Spinal cord (tissue), 10 donors: ENCODE measurements around the gene PDX1. TPM values are rescaled to one million over a fixed set of nuclear protein-coding genes. Genes with fewer than 3 reads are reported as not detected.
A peak's percentile ranks its signal among the peaks of the same experiment; 100 is the strongest.
"Not testable (repeated sequence)": the region's sequence is repeated elsewhere in the genome, so short reads cannot be mapped to it uniquely, and the experiment has no call there.

Experiments
- DNase-seq, 6 donors: peaks; one replicate each; pipeline versions ENCODE4 v3.0.0 to v3.0.0-alpha.2; 2013 to 2015; ENCODE audit warnings: low spot score in 6 of 6, low read depth in 4 of 6
- H3K27ac ChIP-seq: one replicate; pipeline ENCODE4 v1.5.1; 2013; ENCODE audit warnings: low read depth, low read length, control low read depth
- H3K27me3 ChIP-seq: one replicate; pipeline ENCODE4 v1.6.1; 2013; ENCODE audit warnings: low read length; ENCODE audit not compliant: control insufficient read depth, insufficient read depth
- H3K36me3 ChIP-seq: one replicate; pipeline ENCODE4 v1.6.1; 2013; ENCODE audit warnings: low read length; ENCODE audit not compliant: control insufficient read depth, insufficient read depth
- H3K4me1 ChIP-seq: one replicate; pipeline ENCODE4 v1.6.1; 2013; ENCODE audit warnings: low read length; ENCODE audit not compliant: control insufficient read depth, insufficient read depth
- H3K4me3 ChIP-seq: one replicate; pipeline ENCODE4 v1.5.1; 2013; ENCODE audit warnings: low read depth, low read length, control low read depth
- H3K9me3 ChIP-seq: one replicate; pipeline ENCODE4 v1.6.1; 2013; ENCODE audit warnings: low read length; ENCODE audit not compliant: control insufficient read depth, insufficient read depth
- WGBS: methylation state at CpG from one replicate; pipeline ENCODE4 v1.1.5; 2013; ENCODE audit warnings: missing lambda C conversion rate; ENCODE audit not compliant: insufficient coverage; 5-methylcytosine and 5-hydroxymethylcytosine counted together
- polyA plus RNA-seq, 2 donors: library from polyadenylated mRNA; unstranded; fragments of 120-200 nt; gene quantifications; one replicate each; pipeline ENCODE4 v1.2.1, GENCODE V29; 2013; ENCODE audit not compliant: insufficient read length in 2 of 2
- total RNA-seq, 2 donors: library from RNA; depleted of rRNA in 1 of 2; stranded (reverse); fragments of 120-200 nt in 1 of 2; fragments of >200 nt in 1 of 2; gene quantifications; one replicate each; pipeline versions ENCODE4 v1.2.3 to v1.2.4, GENCODE V29; 2013 to 2014
- donor health status: healthy.

Gene PDX1
- total and polyA plus RNA-seq, 4 donors: not detected

GRCh38 chr13:27955014-27955591 is 35.3 kb downstream of the PDX1 start:
- no peak overlapping the region for H3K4me3 ChIP-seq
- H3K27me3 ChIP-seq: peaks cover 74% of the 10 kb centered on the region
- no CpG with 5 or more reads among the region's 11 CpGs for WGBS
- H3K36me3 ChIP-seq: no peaks in the 10 kb centered on the region
- no peaks in the 10 kb centered on the region for H3K9me3 ChIP-seq
- no peak for DNase-seq
- peaks cover 18% of the 10 kb centered on the region for H3K4me1 ChIP-seq
- H3K27ac ChIP-seq: no peak overlapping the region

DNA sequence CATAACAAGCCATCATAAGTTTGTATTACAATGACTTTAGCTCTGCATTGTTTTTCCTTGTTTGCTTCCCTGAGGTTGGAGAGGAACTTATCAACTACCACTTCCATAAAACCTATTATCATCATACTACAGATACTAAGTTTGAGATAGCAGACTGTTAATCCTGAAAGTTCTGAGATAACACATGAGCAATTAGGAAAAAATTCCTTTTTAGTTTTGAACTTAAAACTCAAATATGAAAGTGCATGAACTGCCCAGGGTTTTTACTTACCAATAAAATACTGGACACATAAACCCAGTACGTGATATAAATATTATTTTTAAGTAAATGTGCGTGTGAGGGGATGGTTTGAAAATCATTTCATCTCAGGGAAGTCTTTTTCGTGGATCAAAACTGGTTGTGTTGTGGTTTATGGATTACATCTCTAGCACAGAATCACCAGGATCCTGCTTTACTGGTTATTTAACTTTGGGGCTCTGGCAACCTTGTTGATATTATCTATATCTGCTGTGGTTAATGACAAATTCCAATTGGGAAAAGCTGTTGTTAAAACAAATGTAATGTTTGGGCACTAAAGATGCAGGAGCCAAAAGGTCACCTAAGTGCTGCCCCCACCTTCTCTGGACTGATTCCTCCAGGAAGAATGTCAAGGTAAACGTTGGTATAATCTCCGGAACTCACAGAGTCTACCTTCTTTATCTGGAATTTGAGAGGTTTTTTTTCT is 36.9 kb downstream of the PDX1 start:
- H3K27me3 ChIP-seq: peaks cover 91% of the 10 kb centered on the region
- no peak overlapping the region for H3K27ac ChIP-seq
- H3K4me3 ChIP-seq: no peak overlapping the region
- no peaks in the 10 kb centered on the region for H3K9me3 ChIP-seq
- no peak for DNase-seq
- no peaks in the 10 kb centered on the region for H3K36me3 ChIP-seq
- H3K4me1 ChIP-seq: peaks cover 30% of the 10 kb centered on the region
- WGBS: no CpG with 5 or more reads among the region's 5 CpGs

DNA sequence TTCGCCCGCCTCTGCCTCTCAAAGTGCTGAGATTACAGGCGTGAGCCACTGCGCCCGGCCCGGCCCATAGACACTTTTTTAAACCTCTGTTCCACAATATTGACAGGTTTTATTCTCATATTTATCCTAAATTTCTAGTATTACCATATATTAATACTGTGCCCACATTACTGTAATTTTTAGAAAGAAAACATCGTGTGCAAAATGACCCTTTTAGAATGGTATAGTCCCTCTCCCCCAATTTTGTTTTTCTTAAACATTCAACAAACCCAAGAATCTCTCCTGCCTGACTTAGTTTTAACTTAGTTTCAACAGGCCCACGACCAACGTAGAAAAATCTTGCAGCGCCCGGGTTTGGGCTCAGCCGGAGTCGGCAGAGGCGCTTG is 40.2 kb downstream of the PDX1 start:
- WGBS: 16% methylated on average over 10 of the region's 14 CpGs
- no peak for DNase-seq
- Histone ChIP-seq H3K4me1 (peaks cover 17% of the 10 kb centered on the region), H3K4me3 (no peak overlapping the region), H3K27ac (no peak overlapping the region), H3K36me3 (no peaks in the 10 kb centered on the region), H3K27me3 (peaks cover 98% of the 10 kb centered on the region), H3K9me3 (no peaks in the 10 kb centered on the region)

DNA sequence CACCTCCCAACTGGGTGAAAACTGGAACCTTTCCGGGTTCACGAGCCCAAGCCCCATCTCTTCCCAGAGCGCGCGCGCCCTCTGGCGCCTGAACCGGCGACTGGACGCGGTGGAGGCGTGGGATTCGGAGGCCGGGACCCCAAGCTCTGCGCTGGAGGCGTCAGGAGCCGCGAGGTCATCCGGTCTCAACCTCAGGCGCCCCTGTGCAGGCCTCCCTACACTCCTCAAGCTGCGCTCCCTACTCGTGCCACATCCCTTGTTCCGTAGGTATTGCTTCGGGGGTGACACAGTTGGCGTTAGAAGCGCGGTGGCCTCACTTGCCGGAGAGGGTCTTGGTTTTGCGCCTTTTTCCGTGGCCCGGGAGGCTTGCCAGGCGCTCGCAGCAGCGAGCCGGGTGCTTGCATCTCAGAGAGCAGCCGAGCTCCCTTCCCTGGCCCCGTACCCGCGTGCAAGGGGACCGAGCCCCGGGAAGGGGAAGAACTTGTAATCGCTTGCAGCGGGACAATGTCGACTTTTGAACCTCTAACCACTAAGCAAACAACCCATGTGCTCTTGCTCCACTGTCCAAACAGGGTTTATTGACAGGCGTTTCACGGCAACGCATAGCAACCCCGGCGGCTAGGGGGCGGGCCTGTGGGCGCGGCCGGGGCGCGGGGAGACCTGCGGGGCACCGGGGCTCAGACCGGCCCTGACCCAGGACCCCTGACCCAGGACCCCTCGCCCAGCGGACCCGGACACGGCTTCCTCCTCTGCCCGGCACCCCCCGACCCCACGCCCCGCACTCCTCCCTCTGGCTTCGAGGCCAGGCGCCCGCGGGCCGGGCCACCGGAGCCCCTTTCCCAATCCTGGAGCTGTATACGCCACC is 40.8 kb downstream of the PDX1 start:
- no peaks in the 10 kb centered on the region for H3K36me3 ChIP-seq
- no peak overlapping the region for H3K4me3 ChIP-seq
- peak in 1 of 6 donors; percentile 62 for DNase-seq
- H3K27me3 ChIP-seq: peaks cover 98% of the 10 kb centered on the region
- peaks cover 17% of the 10 kb centered on the region for H3K4me1 ChIP-seq
- H3K9me3 ChIP-seq: no peaks in the 10 kb centered on the region
- no peak overlapping the region for H3K27ac ChIP-seq
- under 1% methylated on average over 65 of the region's 73 CpGs for WGBS

GRCh38 chr13:27961227-27962085 is 41.7 kb downstream of the PDX1 start:
- Histone ChIP-seq H3K4me1 (peaks cover 26% of the 10 kb centered on the region), H3K4me3 (no peak overlapping the region), H3K9me3 (no peaks in the 10 kb centered on the region), H3K36me3 (no peaks in the 10 kb centered on the region), H3K27ac (no peak overlapping the region), H3K27me3 (peaks cover 98% of the 10 kb centered on the region)
- no peak for DNase-seq
- 4% methylated on average over 22 of the region's 25 CpGs for WGBS

- no peaks in the 10 kb centered on the region for H3K36me3 ChIP-seq
- H3K27me3 ChIP-seq: peaks cover 99% of the 10 kb centered on the region
- 30% methylated on average over 3 of the region's 6 CpGs for WGBS
- H3K27ac ChIP-seq: no peak overlapping the region
- no peak for DNase-seq
- H3K4me3 ChIP-seq: no peak overlapping the region
- peaks cover 29% of the 10 kb centered on the region for H3K4me1 ChIP-seq
- no peaks in the 10 kb centered on the region for H3K9me3 ChIP-seq
These were observed 42.5 kb downstream of the PDX1 start for GRCh38 chr13:27962128-27962841.

DNA sequence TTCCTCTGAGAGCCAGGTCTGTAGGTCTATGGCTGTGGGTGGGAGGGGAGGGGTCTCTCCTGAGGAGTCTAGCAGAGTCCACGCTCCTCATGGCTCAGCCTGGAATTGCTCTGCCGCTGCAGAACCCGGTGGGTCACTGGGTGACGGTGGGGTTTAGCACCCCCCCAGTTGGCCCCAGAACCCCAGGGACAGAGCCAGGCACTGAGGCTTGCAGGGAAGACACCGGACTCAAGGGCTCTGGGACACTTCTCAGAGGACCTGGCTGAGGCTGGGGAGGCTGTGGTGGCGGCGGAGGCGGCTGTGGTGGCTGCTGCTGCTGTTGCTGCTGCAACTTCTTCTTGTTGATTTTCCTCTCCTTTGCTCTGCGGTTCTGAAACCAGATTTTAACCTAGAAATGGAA is 43.2 kb downstream of the PDX1 start:
- WGBS: 60% methylated on average over 8 of the region's 9 CpGs
- Histone ChIP-seq H3K36me3 (no peaks in the 10 kb centered on the region), H3K9me3 (no peaks in the 10 kb centered on the region), H3K27me3 (peaks cover 99% of the 10 kb centered on the region), H3K27ac (no peak overlapping the region), H3K4me3 (no peak overlapping the region), H3K4me1 (peaks cover 33% of the 10 kb centered on the region)
- no peak for DNase-seq

GRCh38 chr13:27963491-27963890 is 43.7 kb downstream of the PDX1 start:
- 76% methylated on average over 2 of the region's 3 CpGs for WGBS

DNA sequence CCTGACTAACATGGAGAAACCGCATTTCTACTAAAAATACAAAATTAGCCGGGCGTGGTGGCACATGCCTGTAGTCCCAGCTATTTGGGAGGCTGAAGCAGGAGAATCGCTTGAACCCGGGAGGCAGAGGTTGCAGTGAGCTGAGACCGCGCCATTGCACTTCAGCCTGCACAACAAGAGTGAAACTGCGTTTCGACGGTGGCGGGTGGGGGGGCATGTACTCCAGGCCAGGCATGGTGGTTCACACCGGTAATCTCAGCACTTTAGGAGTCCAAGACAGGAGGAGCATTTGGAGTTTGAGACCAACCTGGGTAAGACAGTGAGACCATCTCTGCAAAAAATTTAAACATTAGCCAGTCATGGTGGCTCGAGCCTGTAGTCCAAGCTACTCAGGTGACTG is 44.4 kb downstream of the PDX1 start:
- WGBS: 45% methylated on average over 13 of the region's 13 CpGs
- Histone ChIP-seq H3K27me3 (peaks cover 98% of the 10 kb centered on the region), H3K4me1 (peaks cover 41% of the 10 kb centered on the region)
- not testable (repeated sequence) for DNase-seq, H3K9me3 ChIP-seq, H3K27ac ChIP-seq, H3K36me3 ChIP-seq, H3K4me3 ChIP-seq

More at GRCh38 chr13:27963491-27963890, 43.7 kb downstream of the PDX1 start:
- H3K27ac ChIP-seq: no peak overlapping the region
- no peak for DNase-seq
- H3K9me3 ChIP-seq: no peaks in the 10 kb centered on the region
- H3K27me3 ChIP-seq: peaks cover 99% of the 10 kb centered on the region
- H3K4me1 ChIP-seq: peaks cover 35% of the 10 kb centered on the region
- no peak overlapping the region for H3K4me3 ChIP-seq
- no peaks in the 10 kb centered on the region for H3K36me3 ChIP-seq
